Inflammatory macrophage (primary cell): ENCODE results near the gene IL27RA.
A peak's percentile ranks its signal among the peaks of the same experiment; 100 is the strongest.
"Not testable (repeated sequence)": the region's sequence is repeated elsewhere in the genome, so short reads cannot be mapped to it uniquely, and the experiment has no call there.

ENCODE experiments used
- DNase-seq, 2 donors: peaks; one replicate each; pipeline ENCODE4 v3.0.0-alpha.2; 2020 to 2022

The IL27RA gene

GRCh38 chr19:14030997-14031718 lies 404 bp upstream of the IL27RA start:
- no peak for DNase-seq

GRCh38 chr19:14033946-14034345 lies 2.4 kb downstream of the IL27RA start:
- DNase-seq: no peak

- DNase-seq: not testable (repeated sequence)
Observed at GRCh38 chr19:14035159-14035558, 3.6 kb downstream of the IL27RA start.

- DNase-seq: no peak
Observed at GRCh38 chr19:14035706-14036105, 4.1 kb downstream of the IL27RA start.

GRCh38 chr19:14039181-14039580 lies 7.6 kb downstream of the IL27RA start:
- DNase-seq: no peak

GRCh38 chr19:14042659-14043608 lies 11.4 kb downstream of the IL27RA start:
- DNase-seq: peak; percentile 75 to 76

- not testable (repeated sequence) for DNase-seq
Observed at GRCh38 chr19:14047866-14048265, 16.3 kb downstream of the IL27RA start.

GRCh38 chr19:14048443-14049153 lies 17.0 kb downstream of the IL27RA start:
- DNase-seq: peak; percentile 72 to 76

GRCh38 chr19:14050512-14050911 lies 18.9 kb downstream of the IL27RA start:
- no peak for DNase-seq

- DNase-seq: not testable (repeated sequence)
Observed at GRCh38 chr19:14050961-14051360, 19.4 kb downstream of the IL27RA start.

GRCh38 chr19:14051980-14052379 lies 20.4 kb downstream of the IL27RA start:
- no peak for DNase-seq

GRCh38 chr19:14052470-14052869 lies 20.9 kb downstream of the IL27RA start:
- no peak for DNase-seq

GRCh38 chr19:14053032-14053431 lies 21.5 kb downstream of the IL27RA start:
- no peak for DNase-seq

GRCh38 chr19:14053500-14053899 lies 21.9 kb downstream of the IL27RA start:
- DNase-seq: no peak

- DNase-seq: no peak
Observed at GRCh38 chr19:14054099-14054498, 22.5 kb downstream of the IL27RA start.

- no peak for DNase-seq
Observed at GRCh38 chr19:14054721-14055120, 23.2 kb downstream of the IL27RA start.

GRCh38 chr19:14055396-14055795 lies 23.8 kb downstream of the IL27RA start:
- no peak for DNase-seq

GRCh38 chr19:14056069-14056666 lies 24.6 kb downstream of the IL27RA start:
- DNase-seq: no peak

- DNase-seq: no peak
Observed at GRCh38 chr19:14056741-14057356, 25.3 kb downstream of the IL27RA start.

GRCh38 chr19:14058182-14059092 lies 26.9 kb downstream of the IL27RA start:
- no peak for DNase-seq

- DNase-seq: peak in 1 of 2 donors; percentile 25
Observed at GRCh38 chr19:14059093-14059480, 27.5 kb downstream of the IL27RA start.
